Stomach (tissue), 9 donors: ENCODE data around the gene CPT1B. TPM values are rescaled to one million over a fixed set of nuclear protein-coding genes. Genes with fewer than 3 reads are reported as not detected.

Experiments used
- DNase-seq, 2 donors: peaks; one replicate each; pipeline versions ENCODE4 v3.0.0 to v3.0.0-alpha.2; 2013 to 2019
- H3K27ac ChIP-seq, 5 donors: fragments of 200-600 bp in 4 of 5; sonication (generic) in 4 of 5; one replicate each; pipeline ENCODE4 v1.5.1; 2013 to 2019; ENCODE audit warnings: mild to moderate bottlenecking in 1 of 5, moderate library complexity in 1 of 5
- H3K27me3 ChIP-seq, 3 donors: fragments of 200-600 bp; sonication (generic); one replicate each; pipeline ENCODE4 v1.5.1; 2017 to 2019; ENCODE audit warnings: mixed run types in 1 of 3
- H3K36me3 ChIP-seq, 4 donors: fragments of 200-600 bp; sonication (generic); 1 replicate in 3 of 4; 2 replicates in 1 of 4; pipeline ENCODE4 v1.5.1; 2016 to 2019
- H3K4me1 ChIP-seq, 4 donors: fragments of 200-600 bp; sonication (generic); one replicate each; pipeline ENCODE4 v1.5.1; 2016 to 2019
- H3K4me3 ChIP-seq, 4 donors: fragments of 200-600 bp; sonication (generic) in 3 of 4; one replicate each; pipeline ENCODE4 v1.5.1; 2016 to 2019; ENCODE audit warnings: mild to moderate bottlenecking in 1 of 4
- H3K9me3 ChIP-seq, 4 donors: fragments of 200-600 bp; sonication (generic); one replicate each; pipeline ENCODE4 v1.5.1; 2016 to 2019
- EP300 ChIP-seq: sonication (generic); formaldehyde crosslinking; IDR thresholded peaks from one replicate; pipeline ENCODE4 v1.6.1; 2017; ENCODE audit warnings: antibody characterized with exemption
- POLR2A ChIP-seq, 4 donors: fragments of 450-650 bp; IDR thresholded peaks; one replicate each; pipeline ENCODE4 v1.6.1; 2016; ENCODE audit warnings: antibody characterized with exemption in 4 of 4, control low read depth in 2 of 4, mild to moderate bottlenecking in 1 of 4, moderate library complexity in 1 of 4
- POLR2AphosphoS5 ChIP-seq, 3 donors: sonication (generic); formaldehyde crosslinking; IDR thresholded peaks; one replicate each; pipeline ENCODE4 v1.6.1; 2016; ENCODE audit warnings: antibody characterized with exemption in 3 of 3
- WGBS, 5 donors: extraction: QIAGEN DNeasy Blood & Tissue Kit in 3 of 5; methylation state at CpG; one replicate each; pipeline versions ENCODE4 v1.1.5 to v1.1.7; 2013 to 2018; 5-methylcytosine and 5-hydroxymethylcytosine counted together
- intact Hi-C: fragments of 100-400 bp; cut with DNase I; formaldehyde crosslinking; loops from one replicate; pipeline ENCODE4 v1.15.1; 2023; ENCODE audit warnings: low total_unique reads
- polyA plus RNA-seq, 3 donors: library from polyadenylated mRNA; stranded (reverse); fragments of 200-250 nt; gene quantifications; one replicate each; pipeline ENCODE4 v1.2.3, GENCODE V29; 2013
- total RNA-seq, 5 donors: library from RNA; depleted of rRNA; stranded (reverse); fragments of >200 nt; gene quantifications; one replicate each; pipeline versions ENCODE4 v1.1.0 to v1.2.3, GENCODE V29; 2014 to 2016
- TF ChIP-seq, protein P1 (sequence below), 7 experiments: fragments of 450-650 bp in 4 of 7; fragments of 200-600 bp in 3 of 7; sonication (generic) in 3 of 7; IDR thresholded peaks; one replicate each; pipeline ENCODE4 v1.5.1; 2016 to 2019; ENCODE audit warnings: antibody characterized with exemption in 7 of 7, control low read depth in 2 of 7, mild to moderate bottlenecking in 1 of 7
- donor health status: healthy with polysubstance abuse.
- donor health status: Bipolar disorder and iron deficiency.
- donor health status: healthy.

The CPT1B gene
- total and polyA plus RNA-seq, 8 donors = 6.6 to 164 (median 21.0) TPM

DNA sequence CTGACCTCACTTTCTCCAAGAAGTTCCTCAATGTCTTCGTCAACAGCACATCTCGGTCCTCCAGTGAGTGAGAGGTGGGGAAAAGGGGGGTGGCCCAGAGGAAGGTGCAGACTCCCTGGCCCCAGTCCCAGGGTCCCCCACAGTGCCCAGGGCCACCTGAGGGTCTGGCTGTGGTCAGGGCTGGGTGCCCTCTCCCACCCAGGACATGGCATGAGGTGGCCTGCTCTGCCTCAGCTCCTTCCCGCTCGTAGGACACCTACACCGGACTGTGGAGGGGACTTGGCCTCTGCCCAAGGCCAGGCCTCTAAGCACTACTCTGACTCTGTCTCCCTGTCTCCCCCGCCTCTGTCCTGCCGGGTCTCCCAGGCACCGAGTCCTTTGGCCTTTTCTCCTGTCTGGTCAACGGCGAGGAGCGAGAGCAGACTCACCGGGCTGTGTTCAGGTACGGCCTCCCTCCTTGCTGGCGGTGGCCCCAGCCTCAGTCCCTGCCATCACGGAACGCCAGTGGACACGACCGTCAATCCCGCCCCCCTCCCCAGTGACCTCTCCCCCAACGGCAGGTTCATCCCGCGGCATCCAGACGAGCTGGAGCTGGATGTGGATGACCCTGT is 26.9 kb upstream of the CPT1B start:
- no peak overlapping the region for H3K4me3 ChIP-seq
- 81 to 85% (median 84%) methylated on average over 20 to 23 of the region's 23 CpGs for WGBS, 5 donors
- no peak overlapping the region for H3K27ac ChIP-seq
- peaks cover 7 to 22% (median 10%) of the 10 kb centered on the region in 4 donors for H3K4me1 ChIP-seq
- no peak for DNase-seq
- H3K9me3 ChIP-seq = no peaks in the 10 kb centered on the region
- peaks cover 0 to 97% (median 31%) of the 10 kb centered on the region in 3 donors for H3K27me3 ChIP-seq
- intact Hi-C loops = no loop called here
- TF ChIP-seq POLR2AphosphoS5 (IDR thresholded peaks at IDR 0.05) (no peak), POLR2A (IDR thresholded peaks at IDR 0.05) (no peak), EP300 (no peak)
- TF ChIP-seq, protein P1, sequence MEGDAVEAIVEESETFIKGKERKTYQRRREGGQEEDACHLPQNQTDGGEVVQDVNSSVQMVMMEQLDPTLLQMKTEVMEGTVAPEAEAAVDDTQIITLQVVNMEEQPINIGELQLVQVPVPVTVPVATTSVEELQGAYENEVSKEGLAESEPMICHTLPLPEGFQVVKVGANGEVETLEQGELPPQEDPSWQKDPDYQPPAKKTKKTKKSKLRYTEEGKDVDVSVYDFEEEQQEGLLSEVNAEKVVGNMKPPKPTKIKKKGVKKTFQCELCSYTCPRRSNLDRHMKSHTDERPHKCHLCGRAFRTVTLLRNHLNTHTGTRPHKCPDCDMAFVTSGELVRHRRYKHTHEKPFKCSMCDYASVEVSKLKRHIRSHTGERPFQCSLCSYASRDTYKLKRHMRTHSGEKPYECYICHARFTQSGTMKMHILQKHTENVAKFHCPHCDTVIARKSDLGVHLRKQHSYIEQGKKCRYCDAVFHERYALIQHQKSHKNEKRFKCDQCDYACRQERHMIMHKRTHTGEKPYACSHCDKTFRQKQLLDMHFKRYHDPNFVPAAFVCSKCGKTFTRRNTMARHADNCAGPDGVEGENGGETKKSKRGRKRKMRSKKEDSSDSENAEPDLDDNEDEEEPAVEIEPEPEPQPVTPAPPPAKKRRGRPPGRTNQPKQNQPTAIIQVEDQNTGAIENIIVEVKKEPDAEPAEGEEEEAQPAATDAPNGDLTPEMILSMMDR (IDR thresholded peaks at IDR 0.05) = no peak
- no peaks in the 10 kb centered on the region for H3K36me3 ChIP-seq

DNA sequence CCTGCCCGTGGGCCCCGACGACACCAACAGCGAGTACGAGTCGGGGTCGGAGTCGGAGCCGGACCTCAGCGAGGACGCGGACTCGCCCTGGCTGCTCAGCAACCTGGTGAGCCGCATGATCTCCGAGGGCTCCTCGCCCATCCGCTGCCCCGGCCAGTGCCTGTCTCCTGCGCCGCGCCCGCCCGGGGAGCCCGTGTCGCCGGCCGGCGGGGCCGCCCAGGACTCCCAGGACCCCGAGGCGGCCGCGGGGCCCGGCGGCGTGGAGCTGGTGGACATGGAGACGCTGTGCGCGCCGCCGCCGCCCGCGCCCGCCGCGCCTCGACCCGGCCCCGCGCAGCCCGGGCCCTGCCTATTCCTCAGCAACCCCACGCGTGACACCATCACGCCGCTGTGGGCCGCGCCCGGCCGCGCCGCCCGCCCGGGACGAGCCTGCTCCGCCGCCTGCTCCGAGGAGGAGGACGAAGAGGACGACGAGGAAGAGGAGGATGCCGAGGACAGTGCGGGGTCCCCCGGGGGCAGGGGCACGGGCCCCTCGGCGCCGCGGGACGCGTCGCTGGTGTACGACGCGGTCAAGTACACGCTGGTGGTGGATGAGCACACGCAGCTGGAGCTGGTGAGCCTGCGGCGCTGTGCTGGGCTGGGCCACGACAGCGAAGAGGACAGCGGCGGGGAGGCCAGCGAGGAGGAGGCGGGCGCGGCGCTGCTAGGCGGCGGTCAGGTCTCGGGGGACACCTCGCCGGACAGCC is 26.2 kb upstream of the CPT1B start:
- Histone ChIP-seq H3K4me3 (no peak overlapping the region), H3K27me3 (peaks cover 5 to 97% (median 38%) of the 10 kb centered on the region in 3 donors), H3K4me1 (peaks cover 11 to 28% (median 15%) of the 10 kb centered on the region in 4 donors), H3K9me3 (no peaks in the 10 kb centered on the region), H3K36me3 (no peaks in the 10 kb centered on the region), H3K27ac (no peak overlapping the region)
- no peak for DNase-seq
- TF ChIP-seq POLR2A (IDR thresholded peaks at IDR 0.05) (no peak), POLR2AphosphoS5 (IDR thresholded peaks at IDR 0.05) (no peak)
- WGBS, 5 donors = 48 to 81% (median 49%) methylated on average over 40 to 103 of the region's 103 CpGs
- intact Hi-C loops = no loop called here

DNA sequence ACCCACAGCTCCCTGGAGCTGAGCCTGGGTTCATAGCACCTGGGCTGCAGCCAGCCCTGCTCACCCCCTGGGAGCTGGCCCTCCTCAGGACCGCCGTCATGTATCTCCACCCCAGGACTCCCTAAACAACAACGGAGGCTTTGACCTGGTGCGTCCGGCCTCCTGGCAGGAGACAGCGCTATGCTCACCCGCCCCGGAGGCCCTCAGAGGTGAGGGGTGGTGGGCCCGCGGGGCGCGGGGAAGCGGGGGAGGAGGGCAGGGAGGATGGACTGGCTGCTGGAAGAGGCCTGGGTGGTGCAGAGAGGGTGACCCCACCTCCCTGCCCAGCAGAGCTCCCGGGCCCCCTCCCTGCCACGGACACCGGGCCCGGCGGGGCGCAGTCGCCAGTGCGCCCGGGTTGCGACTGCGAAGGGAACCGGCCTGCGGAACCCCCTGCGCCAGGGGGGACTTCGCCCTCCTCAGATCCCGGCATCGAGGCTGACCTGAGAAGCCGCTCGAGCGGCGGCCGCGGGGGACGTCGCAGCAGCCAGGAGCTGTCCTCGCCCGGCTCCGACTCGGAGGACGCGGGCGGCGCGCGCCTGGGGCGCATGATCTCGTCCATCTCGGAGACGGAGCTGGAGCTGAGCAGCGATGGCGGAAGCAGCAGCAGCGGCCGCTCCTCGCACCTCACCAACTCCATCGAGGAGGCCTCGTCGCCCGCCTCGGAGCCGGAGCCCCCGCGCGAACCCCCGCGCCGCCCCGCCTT is 25.5 kb upstream of the CPT1B start:
- peaks cover 5 to 98% (median 39%) of the 10 kb centered on the region in 3 donors for H3K27me3 ChIP-seq
- H3K4me3 ChIP-seq = no peak overlapping the region
- 9 to 33% (median 12%) methylated on average over 12 to 70 of the region's 70 CpGs for WGBS, 5 donors
- H3K4me1 ChIP-seq = peaks cover 11 to 28% (median 15%) of the 10 kb centered on the region in 4 donors
- no peak for DNase-seq
- no peak overlapping the region for H3K27ac ChIP-seq
- intact Hi-C loops = no loop called here
- H3K9me3 ChIP-seq = no peaks in the 10 kb centered on the region
- TF ChIP-seq POLR2A (IDR thresholded peaks at IDR 0.05) (no peak), EP300 (no peak), POLR2AphosphoS5 (IDR thresholded peaks at IDR 0.05) (no peak)
- TF ChIP-seq, protein P1 (IDR thresholded peaks at IDR 0.05) = no peak
- H3K36me3 ChIP-seq = no peaks in the 10 kb centered on the region

DNA sequence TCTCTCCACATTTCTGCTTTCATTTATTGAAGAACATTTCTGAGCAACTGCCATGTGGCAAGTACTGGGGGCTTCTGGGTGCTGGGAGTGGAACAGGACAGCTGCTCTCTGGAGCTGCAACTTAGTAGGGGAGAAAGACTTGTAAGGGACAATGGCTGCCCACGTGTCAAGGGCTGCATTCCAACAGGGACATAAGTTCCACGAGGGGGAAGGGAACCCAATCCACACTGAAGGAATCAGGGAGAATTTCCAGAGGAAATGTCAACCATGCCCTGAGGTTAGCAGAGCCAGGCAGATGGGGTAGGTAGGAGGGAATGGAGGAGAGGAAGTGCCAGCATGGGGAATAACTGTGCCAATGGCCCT is 24.1 kb upstream of the CPT1B start:
- H3K9me3 ChIP-seq = no peaks in the 10 kb centered on the region
- no peaks in the 10 kb centered on the region for H3K36me3 ChIP-seq
- no peak for DNase-seq
- H3K4me1 ChIP-seq = peaks cover 11 to 28% (median 15%) of the 10 kb centered on the region in 4 donors
- H3K27ac ChIP-seq = no peak overlapping the region
- intact Hi-C loops = no loop called here
- TF ChIP-seq, protein P1 (IDR thresholded peaks at IDR 0.05) = no peak
- TF ChIP-seq EP300 (no peak), POLR2A (IDR thresholded peaks at IDR 0.05) (no peak), POLR2AphosphoS5 (IDR thresholded peaks at IDR 0.05) (no peak)
- H3K27me3 ChIP-seq = peaks cover 5 to 95% (median 39%) of the 10 kb centered on the region in 3 donors
- H3K4me3 ChIP-seq = no peak overlapping the region
- 15 to 25% (median 19%) methylated on average over 2 of the region's 2 CpGs for WGBS, 5 donors
